ENCODE measurements around the gene ITGB7. TPM values are rescaled to one million over a fixed set of nuclear protein-coding genes. Genes with fewer than 3 reads are reported as not detected.

ITGB7 gene
- total and polyA plus RNA-seq, 10 donors = 23.9 to 75.5 (median 55.8) TPM

DNA sequence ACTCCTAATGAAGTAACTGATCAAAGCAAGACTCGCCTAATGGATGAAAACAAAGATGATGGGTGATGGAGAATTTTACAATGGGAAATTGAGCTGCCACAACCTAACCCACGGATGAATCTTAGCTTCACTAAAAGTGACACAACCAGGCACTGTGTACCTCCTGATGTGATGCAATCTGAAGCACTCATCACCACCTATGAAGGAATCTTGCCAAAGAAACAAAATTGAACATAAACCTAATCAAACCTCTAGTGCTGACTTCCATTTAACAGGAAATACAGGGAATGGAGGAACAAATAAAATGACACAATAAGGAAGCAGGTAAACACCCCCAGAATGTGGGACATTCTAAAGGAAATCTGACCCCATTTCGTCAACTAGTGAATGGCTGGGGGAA lies 38.2 kb upstream of the ITGB7 start:
- Histone ChIP-seq H3K4me3 (no peak overlapping the region), H3K4me1 (peaks cover 0 to 5% (median 0%) of the 10 kb centered on the region in 6 donors), H3K27ac (no peak overlapping the region), H3K9me3 (no peaks in the 10 kb centered on the region), H3K27me3 (replicated peaks in 1 of 7) (peaks cover 0 to 15% (median 0%) of the 10 kb centered on the region in 7 donors), H3K36me3 (no peaks in the 10 kb centered on the region)
- no peak for DNase-seq
- intact Hi-C loops (cut with DNase I; ENCODE audit: low total_unique reads) = no loop called here
- TF ChIP-seq POLR2AphosphoS5 (IDR thresholded peaks at IDR 0.05) (no peak), POLR2A (IDR thresholded peaks at IDR 0.05) (no peak)
- TF ChIP-seq, protein P1, sequence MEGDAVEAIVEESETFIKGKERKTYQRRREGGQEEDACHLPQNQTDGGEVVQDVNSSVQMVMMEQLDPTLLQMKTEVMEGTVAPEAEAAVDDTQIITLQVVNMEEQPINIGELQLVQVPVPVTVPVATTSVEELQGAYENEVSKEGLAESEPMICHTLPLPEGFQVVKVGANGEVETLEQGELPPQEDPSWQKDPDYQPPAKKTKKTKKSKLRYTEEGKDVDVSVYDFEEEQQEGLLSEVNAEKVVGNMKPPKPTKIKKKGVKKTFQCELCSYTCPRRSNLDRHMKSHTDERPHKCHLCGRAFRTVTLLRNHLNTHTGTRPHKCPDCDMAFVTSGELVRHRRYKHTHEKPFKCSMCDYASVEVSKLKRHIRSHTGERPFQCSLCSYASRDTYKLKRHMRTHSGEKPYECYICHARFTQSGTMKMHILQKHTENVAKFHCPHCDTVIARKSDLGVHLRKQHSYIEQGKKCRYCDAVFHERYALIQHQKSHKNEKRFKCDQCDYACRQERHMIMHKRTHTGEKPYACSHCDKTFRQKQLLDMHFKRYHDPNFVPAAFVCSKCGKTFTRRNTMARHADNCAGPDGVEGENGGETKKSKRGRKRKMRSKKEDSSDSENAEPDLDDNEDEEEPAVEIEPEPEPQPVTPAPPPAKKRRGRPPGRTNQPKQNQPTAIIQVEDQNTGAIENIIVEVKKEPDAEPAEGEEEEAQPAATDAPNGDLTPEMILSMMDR (IDR thresholded peaks at IDR 0.05 in 8 of 11, conservative IDR thresholded peaks at IDR 0.05 in 3 of 11) = no peak
- WGBS, 5 donors = 77 to 92% (median 81%) methylated on average over 3 of the region's 3 CpGs

- H3K36me3 ChIP-seq = no peaks in the 10 kb centered on the region
- TF ChIP-seq POLR2A (IDR thresholded peaks at IDR 0.05) = no peak
- no peak for TF ChIP-seq POLR2AphosphoS5 (IDR thresholded peaks at IDR 0.05)
- TF ChIP-seq, protein P1 (IDR thresholded peaks at IDR 0.05 in 8 of 11, conservative IDR thresholded peaks at IDR 0.05 in 3 of 11) = no peak
- H3K4me3 ChIP-seq = no peak overlapping the region
- no peak for DNase-seq
- peaks cover 0 to 15% (median 0%) of the 10 kb centered on the region in 7 donors for H3K27me3 ChIP-seq (replicated peaks in 1 of 7)
- WGBS, 5 donors = 72 to 88% (median 78%) methylated on average over 1 of the region's 1 CpG
- intact Hi-C loops (cut with DNase I; ENCODE audit: low total_unique reads) = no loop called here
- H3K27ac ChIP-seq = no peak overlapping the region
- no peaks in the 10 kb centered on the region for H3K9me3 ChIP-seq
- peaks cover 0 to 5% (median 0%) of the 10 kb centered on the region in 6 donors for H3K4me1 ChIP-seq
Measured at GRCh38 chr12:53244337-53244736, 37.3 kb upstream of the ITGB7 start.

DNA sequence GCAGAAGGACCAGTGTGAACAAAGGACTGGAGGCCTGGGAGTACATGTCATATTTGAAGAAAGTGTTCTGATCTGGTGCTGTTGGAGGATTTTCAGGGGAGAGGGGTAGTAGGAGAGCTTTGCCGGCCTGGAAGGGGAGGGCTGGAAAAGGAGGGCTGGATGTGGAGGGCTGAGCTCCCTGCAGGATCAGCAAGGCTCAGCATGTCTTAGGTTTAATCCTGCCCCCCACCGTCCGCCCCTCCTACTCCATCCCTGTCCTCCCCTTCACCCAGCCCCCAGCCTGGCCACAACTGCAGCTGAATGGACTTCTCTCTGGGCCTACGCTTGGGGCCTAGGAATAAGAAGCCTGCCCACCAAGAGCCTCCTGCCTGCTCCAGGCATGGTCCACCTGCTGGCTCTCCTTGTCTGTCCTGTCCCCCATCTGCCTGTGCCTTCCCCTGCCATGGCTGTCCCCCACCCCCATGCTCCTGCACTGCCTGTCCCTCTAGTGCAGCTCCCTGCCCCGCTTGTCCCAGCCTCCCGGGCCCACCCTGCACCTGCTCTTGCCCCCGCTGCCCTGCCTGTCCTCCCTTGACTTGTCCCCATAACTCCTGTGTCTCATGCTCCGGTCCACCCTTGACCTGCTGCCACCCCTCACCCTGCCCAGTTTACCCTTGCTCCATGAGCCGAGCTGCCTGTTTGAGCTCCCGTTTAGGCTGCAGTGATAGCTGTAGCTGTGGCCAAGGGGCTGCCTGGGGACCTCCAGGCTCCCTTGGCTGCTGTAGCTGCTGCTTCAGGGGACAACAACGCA lies 34.8 kb upstream of the ITGB7 start:
- TF ChIP-seq, protein P1 (IDR thresholded peaks at IDR 0.05 in 8 of 11, conservative IDR thresholded peaks at IDR 0.05 in 3 of 11) = no peak
- no peak for TF ChIP-seq POLR2A (IDR thresholded peaks at IDR 0.05)
- TF ChIP-seq POLR2AphosphoS5 (IDR thresholded peaks at IDR 0.05) = no peak

DNA sequence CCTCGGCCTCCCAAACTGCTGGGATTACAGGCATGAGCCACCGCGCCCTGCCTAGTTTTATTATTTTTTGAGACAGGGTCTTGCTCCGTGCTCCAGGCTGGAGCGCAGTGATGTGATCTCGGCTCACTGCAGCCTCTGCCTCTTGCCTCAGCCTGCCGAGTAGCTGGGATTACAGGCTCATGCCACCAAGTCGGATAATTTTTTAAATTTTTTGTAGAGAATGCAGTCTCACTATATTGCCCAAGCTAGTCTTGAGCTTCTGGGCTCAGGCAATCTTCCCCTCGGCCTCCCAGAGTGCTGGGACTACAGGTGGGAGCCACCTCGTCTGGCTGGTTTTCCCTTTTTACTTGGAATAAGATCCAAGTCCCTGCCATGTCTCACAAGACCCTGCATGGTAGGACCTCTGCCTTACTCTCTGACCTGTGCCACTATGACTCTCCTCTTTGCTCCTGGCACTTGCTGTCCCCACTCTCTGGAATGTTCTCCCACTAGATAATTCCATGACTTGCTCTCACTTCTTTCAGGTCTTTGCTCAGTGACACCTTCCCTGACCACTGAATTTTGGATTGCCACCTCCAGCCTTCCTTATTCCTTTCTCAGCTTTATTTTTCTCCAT lies 32.7 kb upstream of the ITGB7 start:
- Histone ChIP-seq H3K9me3 (no peaks in the 10 kb centered on the region), H3K4me3 (no peak overlapping the region), H3K27ac (no peak overlapping the region), H3K4me1 (peaks cover 0 to 20% (median 10%) of the 10 kb centered on the region in 6 donors), H3K36me3 (no peaks in the 10 kb centered on the region), H3K27me3 (replicated peaks in 1 of 7) (peaks cover 0 to 22% (median 0%) of the 10 kb centered on the region in 7 donors)
- 89 to 95% (median 94%) methylated on average over 10 of the region's 10 CpGs for WGBS, 5 donors
- TF ChIP-seq POLR2A (IDR thresholded peaks at IDR 0.05) = no peak
- TF ChIP-seq POLR2AphosphoS5 (IDR thresholded peaks at IDR 0.05) = no peak
- TF ChIP-seq, protein P1 (IDR thresholded peaks at IDR 0.05 in 8 of 11, conservative IDR thresholded peaks at IDR 0.05 in 3 of 11) = no peak
- intact Hi-C loops (cut with DNase I; ENCODE audit: low total_unique reads) = no loop called here
- no peak for DNase-seq

More for the DNA sequence above, 34.8 kb upstream of the ITGB7 start:
- Histone ChIP-seq H3K9me3 (no peaks in the 10 kb centered on the region), H3K27me3 (replicated peaks in 1 of 7) (peaks cover 0 to 15% (median 0%) of the 10 kb centered on the region in 7 donors), H3K27ac (no peak overlapping the region), H3K4me1 (peaks cover 0 to 6% (median 1%) of the 10 kb centered on the region in 6 donors), H3K36me3 (no peaks in the 10 kb centered on the region), H3K4me3 (no peak overlapping the region)
- DNase-seq = no peak
- intact Hi-C loops (cut with DNase I; ENCODE audit: low total_unique reads) = no loop called here
- 81 to 87% (median 85%) methylated on average over 11 of the region's 11 CpGs for WGBS, 5 donors
